Type B pancreatic cell (in vitro differentiated cells): ENCODE measurements around the gene BAZ1A. TPM values are rescaled to one million over a fixed set of nuclear protein-coding genes. Genes with fewer than 3 reads are reported as not detected.

ENCODE experiments used
- DNase-seq: peaks from one replicate; pipeline ENCODE4 v3.0.0; 2021; ENCODE audit warnings: mixed read lengths; ENCODE audit not compliant: unreplicated experiment; ENCODE audit errors: extremely low spot score
- H3K27ac Mint-ChIP-seq: 2 replicates; pipeline ENCODE4 v1.8.0; 2021; ENCODE audit warnings: mild to moderate bottlenecking, mixed read lengths
- H3K27me3 Mint-ChIP-seq: 2 replicates; pipeline ENCODE4 v1.8.0; 2021; ENCODE audit warnings: mixed read lengths
- H3K36me3 Mint-ChIP-seq: 2 replicates; pipeline ENCODE4 v1.8.0; 2021; ENCODE audit warnings: mixed read lengths
- H3K4me1 Mint-ChIP-seq: one replicate; pipeline ENCODE4 v1.8.0; 2021; ENCODE audit warnings: mixed read lengths; ENCODE audit not compliant: unreplicated experiment
- H3K4me3 Mint-ChIP-seq: 2 replicates; pipeline ENCODE4 v1.8.0; 2021; ENCODE audit warnings: mild to moderate bottlenecking, mixed read lengths
- H3K9me3 Mint-ChIP-seq: 2 replicates; pipeline ENCODE4 v1.8.0; 2021; ENCODE audit warnings: mixed read lengths
- total RNA-seq: library from RNA; stranded (reverse); gene quantifications from 2 replicates; pipeline ENCODE4 v1.2.1, GENCODE V29; 2021; ENCODE audit warnings: low replicate concordance
- TF ChIP-seq, protein P1 (sequence below): fragments of 200-600 bp; sonication (generic); conservative IDR thresholded peaks from 2 replicates; pipeline ENCODE4 v1.5.0; 2021; ENCODE audit warnings: antibody characterized with exemption, mild to moderate bottlenecking

BAZ1A gene
- total RNA-seq, 1 donor from 2014 or later = 28.2 TPM

DNA sequence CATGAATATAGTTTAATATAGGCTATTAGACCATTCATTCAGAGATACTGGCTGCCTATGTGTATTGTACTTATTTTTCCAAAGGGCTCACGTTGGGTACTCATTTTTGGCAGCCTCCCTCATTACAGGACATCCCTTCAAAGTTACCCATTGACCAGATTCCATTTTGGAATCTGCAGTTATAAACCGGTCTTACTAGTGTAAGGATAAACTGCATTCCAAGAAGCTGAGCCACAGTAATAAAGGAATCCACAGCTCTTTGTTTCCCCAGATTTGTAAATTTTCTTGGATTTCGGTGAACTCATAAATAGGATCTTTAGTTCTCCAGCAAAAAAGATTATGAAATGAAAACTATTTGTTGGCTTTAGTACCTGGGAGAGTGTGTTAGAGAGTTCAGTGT is 141.9 kb downstream of the BAZ1A start:
- no peaks in the 10 kb centered on the region for H3K36me3 Mint-ChIP-seq
- DNase-seq = no peak
- no peaks in the 10 kb centered on the region for H3K27me3 Mint-ChIP-seq
- H3K9me3 Mint-ChIP-seq = no peaks in the 10 kb centered on the region
- H3K4me3 Mint-ChIP-seq = no peak overlapping the region
- no peak overlapping the region for H3K27ac Mint-ChIP-seq
- TF ChIP-seq, protein P1, sequence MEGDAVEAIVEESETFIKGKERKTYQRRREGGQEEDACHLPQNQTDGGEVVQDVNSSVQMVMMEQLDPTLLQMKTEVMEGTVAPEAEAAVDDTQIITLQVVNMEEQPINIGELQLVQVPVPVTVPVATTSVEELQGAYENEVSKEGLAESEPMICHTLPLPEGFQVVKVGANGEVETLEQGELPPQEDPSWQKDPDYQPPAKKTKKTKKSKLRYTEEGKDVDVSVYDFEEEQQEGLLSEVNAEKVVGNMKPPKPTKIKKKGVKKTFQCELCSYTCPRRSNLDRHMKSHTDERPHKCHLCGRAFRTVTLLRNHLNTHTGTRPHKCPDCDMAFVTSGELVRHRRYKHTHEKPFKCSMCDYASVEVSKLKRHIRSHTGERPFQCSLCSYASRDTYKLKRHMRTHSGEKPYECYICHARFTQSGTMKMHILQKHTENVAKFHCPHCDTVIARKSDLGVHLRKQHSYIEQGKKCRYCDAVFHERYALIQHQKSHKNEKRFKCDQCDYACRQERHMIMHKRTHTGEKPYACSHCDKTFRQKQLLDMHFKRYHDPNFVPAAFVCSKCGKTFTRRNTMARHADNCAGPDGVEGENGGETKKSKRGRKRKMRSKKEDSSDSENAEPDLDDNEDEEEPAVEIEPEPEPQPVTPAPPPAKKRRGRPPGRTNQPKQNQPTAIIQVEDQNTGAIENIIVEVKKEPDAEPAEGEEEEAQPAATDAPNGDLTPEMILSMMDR = no peak
- peaks cover 4% of the 10 kb centered on the region for H3K4me1 Mint-ChIP-seq

DNA sequence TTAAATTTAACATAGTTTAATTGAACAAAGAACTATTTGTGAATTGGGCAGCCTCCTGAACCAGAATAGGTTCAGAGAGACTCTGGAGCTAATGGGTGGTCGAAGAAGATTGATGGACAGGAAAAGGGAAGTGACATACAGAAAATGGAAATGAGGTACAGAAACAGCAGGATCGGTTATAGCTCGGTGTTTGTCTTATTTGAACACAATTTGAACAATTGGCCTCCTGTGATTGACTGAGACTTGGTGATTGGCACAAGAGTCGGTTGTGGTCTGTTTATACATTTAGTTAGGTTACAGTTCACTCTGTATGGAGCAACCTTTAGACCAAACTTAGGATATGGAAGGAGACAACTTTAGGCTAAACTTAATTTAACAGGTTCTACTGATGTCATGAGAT is 142.4 kb downstream of the BAZ1A start:
- TF ChIP-seq, protein P1 = no peak
- DNase-seq = no peak
- Mint-ChIP-seq H3K4me1 (peaks cover 4% of the 10 kb centered on the region), H3K27ac (no peak overlapping the region), H3K4me3 (no peak overlapping the region), H3K9me3 (no peaks in the 10 kb centered on the region), H3K27me3 (no peaks in the 10 kb centered on the region), H3K36me3 (no peaks in the 10 kb centered on the region)

- DNase-seq = no peak
- TF ChIP-seq, protein P1 = no peak
- Mint-ChIP-seq H3K4me3 (no peak overlapping the region), H3K36me3 (no peaks in the 10 kb centered on the region), H3K9me3 (no peaks in the 10 kb centered on the region), H3K4me1 (peaks cover 8% of the 10 kb centered on the region), H3K27me3 (no peaks in the 10 kb centered on the region), H3K27ac (no peak overlapping the region)
Measured at GRCh38 chr14:34723867-34724266, 151.3 kb downstream of the BAZ1A start.

- no peak for DNase-seq
- H3K36me3 Mint-ChIP-seq = no peaks in the 10 kb centered on the region
- peaks cover 8% of the 10 kb centered on the region for H3K4me1 Mint-ChIP-seq
- TF ChIP-seq, protein P1 = peak; percentile 89
- H3K27ac Mint-ChIP-seq = no peak overlapping the region
- H3K27me3 Mint-ChIP-seq = no peaks in the 10 kb centered on the region
- no peak overlapping the region for H3K4me3 Mint-ChIP-seq
- H3K9me3 Mint-ChIP-seq = no peaks in the 10 kb centered on the region
Measured at GRCh38 chr14:34722723-34723545, 152.2 kb downstream of the BAZ1A start.

DNA sequence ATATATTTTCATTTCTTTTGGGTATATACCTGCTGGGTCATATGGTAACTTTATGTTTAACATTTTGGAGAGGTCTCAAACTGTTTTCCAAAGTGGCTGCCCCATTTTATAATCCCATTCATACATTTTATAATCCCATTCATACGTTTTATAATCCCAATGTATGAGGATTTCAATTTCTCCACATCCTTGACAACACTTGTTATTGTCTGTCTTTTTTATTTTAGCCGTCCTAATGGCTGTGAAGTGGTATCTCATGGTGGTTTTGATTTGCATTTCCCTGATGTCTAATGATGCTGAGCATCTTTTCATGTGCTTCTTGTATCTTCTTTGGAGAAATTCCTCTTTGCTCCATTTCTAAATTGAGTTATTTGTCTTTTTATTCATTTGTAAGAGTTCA is 154.0 kb downstream of the BAZ1A start:
- no peak for DNase-seq
- Mint-ChIP-seq H3K4me1 (peaks cover 8% of the 10 kb centered on the region), H3K9me3 (no peaks in the 10 kb centered on the region), H3K4me3 (no peak overlapping the region), H3K27ac (no peak overlapping the region), H3K36me3 (no peaks in the 10 kb centered on the region), H3K27me3 (no peaks in the 10 kb centered on the region)
- TF ChIP-seq, protein P1 = no peak
